Measurements from ENCODE around the gene TTBK1.

DNA sequence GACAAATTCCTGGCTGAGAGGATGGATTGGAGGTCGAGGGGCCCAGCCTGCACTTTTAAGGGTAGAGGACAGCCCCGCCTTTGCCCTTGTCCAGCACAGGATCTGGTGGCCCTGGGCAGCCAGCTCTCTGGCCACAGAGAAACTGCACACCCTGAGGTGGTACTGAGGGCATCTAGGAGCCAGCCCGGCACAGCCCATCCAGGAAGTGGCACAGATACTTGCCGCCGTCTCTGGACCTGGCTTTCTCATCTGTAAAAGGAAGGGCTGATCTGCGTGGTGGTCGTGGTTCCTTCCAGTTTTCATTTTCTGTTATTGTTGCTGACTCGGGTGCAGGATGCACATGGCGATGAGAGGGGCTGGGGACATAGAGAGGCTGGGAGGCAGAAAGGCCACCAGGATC lies 38.8 kb downstream of the TTBK1 start:
- TF ChIP-seq RFX5 (IDR thresholded peaks at IDR 0.05; ENCODE audit: low read length) (no peak), REST (IDR thresholded peaks at IDR 0.05; ENCODE audit: low read depth, low read length) (no peak), EZH2phosphoT487 (IDR thresholded peaks at IDR 0.05; ENCODE audit: borderline replicate concordance, low read depth) (no peak), SIN3A (IDR thresholded peaks at IDR 0.05; ENCODE audit: borderline replicate concordance, low read depth, low read length) (no peak), TAF1 (IDR thresholded peaks at IDR 0.05; ENCODE audit: borderline replicate concordance, low read depth, low read length) (no peak)
- TF ChIP-seq, protein P1, sequence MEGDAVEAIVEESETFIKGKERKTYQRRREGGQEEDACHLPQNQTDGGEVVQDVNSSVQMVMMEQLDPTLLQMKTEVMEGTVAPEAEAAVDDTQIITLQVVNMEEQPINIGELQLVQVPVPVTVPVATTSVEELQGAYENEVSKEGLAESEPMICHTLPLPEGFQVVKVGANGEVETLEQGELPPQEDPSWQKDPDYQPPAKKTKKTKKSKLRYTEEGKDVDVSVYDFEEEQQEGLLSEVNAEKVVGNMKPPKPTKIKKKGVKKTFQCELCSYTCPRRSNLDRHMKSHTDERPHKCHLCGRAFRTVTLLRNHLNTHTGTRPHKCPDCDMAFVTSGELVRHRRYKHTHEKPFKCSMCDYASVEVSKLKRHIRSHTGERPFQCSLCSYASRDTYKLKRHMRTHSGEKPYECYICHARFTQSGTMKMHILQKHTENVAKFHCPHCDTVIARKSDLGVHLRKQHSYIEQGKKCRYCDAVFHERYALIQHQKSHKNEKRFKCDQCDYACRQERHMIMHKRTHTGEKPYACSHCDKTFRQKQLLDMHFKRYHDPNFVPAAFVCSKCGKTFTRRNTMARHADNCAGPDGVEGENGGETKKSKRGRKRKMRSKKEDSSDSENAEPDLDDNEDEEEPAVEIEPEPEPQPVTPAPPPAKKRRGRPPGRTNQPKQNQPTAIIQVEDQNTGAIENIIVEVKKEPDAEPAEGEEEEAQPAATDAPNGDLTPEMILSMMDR (IDR thresholded peaks at IDR 0.05), result no peak
